Neural cell (in vitro differentiated cells): ENCODE results near the gene KIT. TPM values are rescaled to one million over a fixed set of nuclear protein-coding genes. Genes with fewer than 3 reads are reported as not detected.

ENCODE experiments used
- H2AFZ ChIP-seq: fragments of 200-600, 300-800 bp; sonication (generic), shearing (Covaris generic); 2 replicates; pipeline ENCODE4 v1.6.0; 2014; ENCODE audit warnings: low read depth, mild to moderate bottlenecking, antibody characterized with exemption, low read length, moderate library complexity
- H3F3A ChIP-seq: fragments of 200-600 bp; shearing (Covaris generic); 2 replicates; pipeline ENCODE4 v1.6.1; 2016; ENCODE audit warnings: mild to moderate bottlenecking, moderate library complexity, mixed read lengths, antibody characterized with exemption, low read length; ENCODE audit not compliant: insufficient read depth, poor library complexity, severe bottlenecking
- H3K27ac ChIP-seq: fragments of 200-600, 300-800 bp; sonication (generic), shearing (Covaris generic); 2 replicates; pipeline ENCODE4 v1.5.1; 2014; ENCODE audit warnings: mild to moderate bottlenecking, low read length, moderate library complexity
- H3K27me3 ChIP-seq: fragments of 300-800, 200-600 bp; sonication (generic), shearing (Covaris generic); 2 replicates; pipeline ENCODE4 v1.6.0; 2014; ENCODE audit warnings: mild to moderate bottlenecking, low read depth, low read length, moderate library complexity; ENCODE audit not compliant: insufficient read depth
- H3K36me3 ChIP-seq: fragments of 300-800, 200-600 bp; sonication (generic), shearing (Covaris generic); 2 replicates; pipeline ENCODE4 v1.5.1; 2014; ENCODE audit warnings: mild to moderate bottlenecking, antibody characterized with exemption, low read length, moderate library complexity; ENCODE audit not compliant: insufficient read depth
- H3K4me2 ChIP-seq: fragments of 300-800, 200-600 bp; sonication (generic), shearing (Covaris generic); 2 replicates; pipeline ENCODE4 v1.6.0; 2014; ENCODE audit warnings: mild to moderate bottlenecking, low read length
- H3K4me3 ChIP-seq: fragments of 300-800, 200-600 bp; sonication (generic), shearing (Covaris generic); 2 replicates; pipeline ENCODE4 v1.5.1; 2014; ENCODE audit warnings: mild to moderate bottlenecking, low read length, moderate library complexity
- H3K79me2 ChIP-seq: fragments of 200-600 bp; shearing (Covaris generic); replicated peaks from 2 replicates; pipeline ENCODE4 v1.6.0; 2014; ENCODE audit warnings: mild to moderate bottlenecking, low read length, moderate library complexity; ENCODE audit not compliant: insufficient read depth
- H3K9ac ChIP-seq: fragments of 300-800, 200-600 bp; sonication (generic), shearing (Covaris generic); 2 replicates; pipeline ENCODE4 v1.6.1; 2016; ENCODE audit warnings: mild to moderate bottlenecking, low read length, mixed read lengths
- H3K9me2 ChIP-seq: fragments of 200-600 bp; shearing (Covaris generic); 2 replicates; pipeline ENCODE4 v1.6.1; 2016; ENCODE audit warnings: mild to moderate bottlenecking, low read length, mixed read lengths; ENCODE audit not compliant: insufficient read depth
- H3K9me3 ChIP-seq: fragments of 200-600, 300-800 bp; sonication (generic), shearing (Covaris generic); 2 replicates; pipeline ENCODE4 v1.6.1; 2016; ENCODE audit warnings: mild to moderate bottlenecking, mixed run types, low read length, moderate library complexity, mixed read lengths
- H4K20me1 ChIP-seq: fragments of 200-600 bp; shearing (Covaris generic); 2 replicates; pipeline ENCODE4 v1.6.1; 2016; ENCODE audit warnings: mild to moderate bottlenecking, mixed run types; ENCODE audit not compliant: insufficient read depth
- EP300 ChIP-seq: fragments of 450-650 bp; conservative IDR thresholded peaks from 2 replicates; pipeline ENCODE4 v1.6.1; 2014; ENCODE audit warnings: antibody characterized with exemption, mild to moderate bottlenecking, moderate library complexity; ENCODE audit not compliant: poor library complexity, severe bottlenecking
- EZH2 ChIP-seq: fragments of 200-600, 300-800 bp; shearing (Covaris generic), sonication (generic); IDR thresholded peaks from 2 replicates; pipeline ENCODE4 v1.6.1; 2014; ENCODE audit warnings: antibody characterized with exemption, low read length, borderline replicate concordance, mild to moderate bottlenecking; ENCODE audit not compliant: insufficient read depth, poor library complexity, severe bottlenecking
- MXI1 ChIP-seq: fragments of 450-650 bp; conservative IDR thresholded peaks from 2 replicates; pipeline ENCODE4 v1.6.1; 2014; ENCODE audit warnings: antibody characterized with exemption, mild to moderate bottlenecking; ENCODE audit not compliant: poor library complexity, severe bottlenecking
- POLR2AphosphoS5 ChIP-seq: IDR thresholded peaks from 2 replicates; pipeline ENCODE4 v1.6.1; 2012
- RAD21 ChIP-seq: fragments of 450-650 bp; conservative IDR thresholded peaks from 2 replicates; pipeline ENCODE4 v1.6.1; 2014; ENCODE audit warnings: antibody characterized with exemption, mild to moderate bottlenecking, moderate library complexity
- SMC3 ChIP-seq: fragments of 450-650 bp; conservative IDR thresholded peaks from 2 replicates; pipeline ENCODE4 v1.6.1; 2014; ENCODE audit warnings: antibody characterized with exemption, mild to moderate bottlenecking, moderate library complexity; ENCODE audit not compliant: poor library complexity
- TAF1 ChIP-seq: IDR thresholded peaks from 2 replicates; pipeline ENCODE4 v1.6.1; 2012; ENCODE audit warnings: low read depth
- polyA plus RNA-seq: library from polyadenylated mRNA; depleted of rRNA; stranded (reverse); fragments of >200 nt; gene quantifications from 2 replicates; pipeline ENCODE4 v1.2.3, GENCODE V29; 2014
- TF ChIP-seq, protein P1 (sequence below): fragments of 450-650 bp; IDR thresholded peaks from 2 replicates; pipeline ENCODE4 v1.5.1; 2014; ENCODE audit warnings: antibody characterized with exemption, mild to moderate bottlenecking, moderate library complexity; ENCODE audit not compliant: poor library complexity, severe bottlenecking
- TF ChIP-seq, protein P2 (sequence below): IDR thresholded peaks from 2 replicates; pipeline ENCODE4 v1.6.1; 2012; ENCODE audit warnings: borderline replicate concordance

KIT gene
- polyA plus RNA-seq, 1 donor from 2014 or later: 0.95 TPM

DNA sequence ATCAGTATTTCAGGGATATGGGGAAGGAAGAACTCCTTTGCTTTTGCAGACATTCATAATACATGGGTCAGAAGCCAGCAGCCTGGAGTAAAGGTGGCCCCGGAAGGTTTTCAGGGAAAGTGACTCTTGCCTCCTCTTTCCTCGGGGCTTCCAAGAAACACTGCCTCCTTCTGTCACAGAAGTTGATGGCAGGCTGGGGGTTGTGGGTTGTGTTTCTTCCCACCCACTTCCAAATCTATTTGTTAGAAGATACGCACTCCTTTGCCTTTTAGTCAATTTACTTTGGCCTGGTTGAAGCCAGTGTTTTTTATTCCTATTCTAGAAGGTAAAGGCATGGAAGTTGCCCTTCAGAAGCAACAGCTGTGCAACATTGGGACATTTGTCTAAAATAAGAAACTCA, 19.7 kb downstream of the KIT start:
- H3K27me3 ChIP-seq: no peaks in the 10 kb centered on the region
- H3K36me3 ChIP-seq: no peaks in the 10 kb centered on the region
- H4K20me1 ChIP-seq: no peaks in the 10 kb centered on the region
- no peak overlapping the region for H3K4me2 ChIP-seq
- no peaks in the 10 kb centered on the region for H3K79me2 ChIP-seq
- no peak for TF ChIP-seq EP300
- TF ChIP-seq TAF1: no peak
- no peak for TF ChIP-seq RAD21
- TF ChIP-seq EZH2: no peak
- no peak for TF ChIP-seq MXI1
- TF ChIP-seq, protein P1, sequence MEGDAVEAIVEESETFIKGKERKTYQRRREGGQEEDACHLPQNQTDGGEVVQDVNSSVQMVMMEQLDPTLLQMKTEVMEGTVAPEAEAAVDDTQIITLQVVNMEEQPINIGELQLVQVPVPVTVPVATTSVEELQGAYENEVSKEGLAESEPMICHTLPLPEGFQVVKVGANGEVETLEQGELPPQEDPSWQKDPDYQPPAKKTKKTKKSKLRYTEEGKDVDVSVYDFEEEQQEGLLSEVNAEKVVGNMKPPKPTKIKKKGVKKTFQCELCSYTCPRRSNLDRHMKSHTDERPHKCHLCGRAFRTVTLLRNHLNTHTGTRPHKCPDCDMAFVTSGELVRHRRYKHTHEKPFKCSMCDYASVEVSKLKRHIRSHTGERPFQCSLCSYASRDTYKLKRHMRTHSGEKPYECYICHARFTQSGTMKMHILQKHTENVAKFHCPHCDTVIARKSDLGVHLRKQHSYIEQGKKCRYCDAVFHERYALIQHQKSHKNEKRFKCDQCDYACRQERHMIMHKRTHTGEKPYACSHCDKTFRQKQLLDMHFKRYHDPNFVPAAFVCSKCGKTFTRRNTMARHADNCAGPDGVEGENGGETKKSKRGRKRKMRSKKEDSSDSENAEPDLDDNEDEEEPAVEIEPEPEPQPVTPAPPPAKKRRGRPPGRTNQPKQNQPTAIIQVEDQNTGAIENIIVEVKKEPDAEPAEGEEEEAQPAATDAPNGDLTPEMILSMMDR: no peak
- TF ChIP-seq, protein P2, sequence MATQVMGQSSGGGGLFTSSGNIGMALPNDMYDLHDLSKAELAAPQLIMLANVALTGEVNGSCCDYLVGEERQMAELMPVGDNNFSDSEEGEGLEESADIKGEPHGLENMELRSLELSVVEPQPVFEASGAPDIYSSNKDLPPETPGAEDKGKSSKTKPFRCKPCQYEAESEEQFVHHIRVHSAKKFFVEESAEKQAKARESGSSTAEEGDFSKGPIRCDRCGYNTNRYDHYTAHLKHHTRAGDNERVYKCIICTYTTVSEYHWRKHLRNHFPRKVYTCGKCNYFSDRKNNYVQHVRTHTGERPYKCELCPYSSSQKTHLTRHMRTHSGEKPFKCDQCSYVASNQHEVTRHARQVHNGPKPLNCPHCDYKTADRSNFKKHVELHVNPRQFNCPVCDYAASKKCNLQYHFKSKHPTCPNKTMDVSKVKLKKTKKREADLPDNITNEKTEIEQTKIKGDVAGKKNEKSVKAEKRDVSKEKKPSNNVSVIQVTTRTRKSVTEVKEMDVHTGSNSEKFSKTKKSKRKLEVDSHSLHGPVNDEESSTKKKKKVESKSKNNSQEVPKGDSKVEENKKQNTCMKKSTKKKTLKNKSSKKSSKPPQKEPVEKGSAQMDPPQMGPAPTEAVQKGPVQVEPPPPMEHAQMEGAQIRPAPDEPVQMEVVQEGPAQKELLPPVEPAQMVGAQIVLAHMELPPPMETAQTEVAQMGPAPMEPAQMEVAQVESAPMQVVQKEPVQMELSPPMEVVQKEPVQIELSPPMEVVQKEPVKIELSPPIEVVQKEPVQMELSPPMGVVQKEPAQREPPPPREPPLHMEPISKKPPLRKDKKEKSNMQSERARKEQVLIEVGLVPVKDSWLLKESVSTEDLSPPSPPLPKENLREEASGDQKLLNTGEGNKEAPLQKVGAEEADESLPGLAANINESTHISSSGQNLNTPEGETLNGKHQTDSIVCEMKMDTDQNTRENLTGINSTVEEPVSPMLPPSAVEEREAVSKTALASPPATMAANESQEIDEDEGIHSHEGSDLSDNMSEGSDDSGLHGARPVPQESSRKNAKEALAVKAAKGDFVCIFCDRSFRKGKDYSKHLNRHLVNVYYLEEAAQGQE: no peak
- no peak for TF ChIP-seq POLR2AphosphoS5
- TF ChIP-seq SMC3: no peak
- H3K9me2 ChIP-seq: no peaks in the 10 kb centered on the region
- no peaks in the 10 kb centered on the region for H3K9me3 ChIP-seq
- H3K27ac ChIP-seq: no peak overlapping the region
- no peak overlapping the region for H3K9ac ChIP-seq
- H3F3A ChIP-seq: no peaks in the 10 kb centered on the region
- H2AFZ ChIP-seq: no peak overlapping the region
- no peak overlapping the region for H3K4me3 ChIP-seq

- Histone ChIP-seq H3K4me3 (no peak overlapping the region), H3K27me3 (no peaks in the 10 kb centered on the region), H3K9me3 (no peaks in the 10 kb centered on the region), H3K9ac (no peak overlapping the region), H4K20me1 (no peaks in the 10 kb centered on the region), H3K4me2 (no peak overlapping the region), H2AFZ (no peak overlapping the region), H3K36me3 (no peaks in the 10 kb centered on the region), H3K9me2 (no peaks in the 10 kb centered on the region), H3F3A (no peaks in the 10 kb centered on the region), H3K27ac (no peak overlapping the region), H3K79me2 (no peaks in the 10 kb centered on the region)
- TF ChIP-seq, protein P1: no peak
- TF ChIP-seq MXI1: no peak
- no peak for TF ChIP-seq EP300
- TF ChIP-seq SMC3: no peak
- no peak for TF ChIP-seq EZH2
- no peak for TF ChIP-seq TAF1
- TF ChIP-seq, protein P2: no peak
- no peak for TF ChIP-seq POLR2AphosphoS5
- TF ChIP-seq RAD21: no peak
These were observed 20.3 kb downstream of the KIT start for GRCh38 chr4:54677853-54678650.
